ENCODE data around the gene RCN2.

GRCh38 chr15:76912430-76912829 lies 19.1 kb upstream of the RCN2 start:
- no peak for TF ChIP-seq POLR2A (IDR thresholded peaks at IDR 0.05)
- no peak for TF ChIP-seq CTCF (IDR thresholded peaks at IDR 0.05)

Measured in esophagus squamous epithelium (tissue), 4 donors.